Keratinocyte (primary cell): ENCODE results near the gene DIPK1B. TPM values are rescaled to one million over a fixed set of nuclear protein-coding genes. Genes with fewer than 3 reads are reported as not detected.

Experiments
- DNase-seq: peaks from one replicate; pipeline ENCODE4 v3.0.0-alpha.2; 2011; ENCODE audit warnings: low read depth, missing footprints, low spot score
- FAIRE-seq: peaks from 2 replicates; lab custom pipeline; 2011; peaks lifted over from hg19 to GRCh38; lab: Jason Lieb, UNC
- H2AFZ ChIP-seq: 2 replicates; pipeline ENCODE4 v1.6.0; 2012; ENCODE audit warnings: low read length, control low read depth, inconsistent platforms; ENCODE audit not compliant: control insufficient read depth
- H3K27ac ChIP-seq: 2 replicates; pipeline ENCODE4 v1.5.1; 2011; ENCODE audit warnings: low read length; ENCODE audit not compliant: control insufficient read depth, insufficient read depth
- H3K27me3 ChIP-seq: 3 replicates; pipeline ENCODE4 v1.6.0; 2011; ENCODE audit warnings: low read length; ENCODE audit not compliant: control insufficient read depth, insufficient read depth; ENCODE audit errors: extremely low read depth
- H3K36me3 ChIP-seq, 2 experiments: 2 replicates in 1 of 2; 3 replicates in 1 of 2; pipeline ENCODE4 v1.5.1; 2011; ENCODE audit warnings: low read length in 2 of 2, mild to moderate bottlenecking in 1 of 2; ENCODE audit not compliant: control insufficient read depth in 2 of 2, insufficient read depth in 2 of 2; ENCODE audit errors: extremely low read depth in 1 of 2
- H3K4me1 ChIP-seq: 3 replicates; pipeline ENCODE4 v1.5.1; 2011; ENCODE audit warnings: low read length; ENCODE audit not compliant: control insufficient read depth, insufficient read depth; ENCODE audit errors: extremely low read depth
- H3K4me2 ChIP-seq: 3 replicates; pipeline ENCODE4 v1.6.0; 2011; ENCODE audit warnings: low read depth, low read length; ENCODE audit not compliant: control insufficient read depth, insufficient read depth; ENCODE audit errors: extremely low read depth
- H3K4me3 ChIP-seq, 3 experiments: fragments of 200-600 bp in 1 of 3; sonication (generic) in 1 of 3; 2 replicates in 2 of 3; 3 replicates in 1 of 3; pipeline ENCODE4 v1.5.1; 2011 to 2016; ENCODE audit warnings: low read length in 3 of 3, mild to moderate bottlenecking in 3 of 3, control low read depth in 2 of 3, inconsistent platforms in 1 of 3, low read depth in 1 of 3, mixed read lengths in 1 of 3, mixed run types in 1 of 3, moderate library complexity in 1 of 3; ENCODE audit not compliant: control insufficient read depth in 2 of 3, insufficient read depth in 2 of 3; ENCODE audit errors: extremely low read depth in 1 of 3
- H3K79me2 ChIP-seq: 2 replicates; pipeline ENCODE4 v1.6.0; 2012; ENCODE audit warnings: low read length; ENCODE audit not compliant: control insufficient read depth, insufficient read depth
- H3K9ac ChIP-seq: 3 replicates; pipeline ENCODE4 v1.6.0; 2011; ENCODE audit warnings: low read length; ENCODE audit not compliant: control insufficient read depth, insufficient read depth; ENCODE audit errors: extremely low read depth
- H3K9me1 ChIP-seq: 3 replicates; pipeline ENCODE4 v1.6.0; 2011; ENCODE audit warnings: low read length; ENCODE audit not compliant: control insufficient read depth, insufficient read depth; ENCODE audit errors: extremely low read depth
- H3K9me3 ChIP-seq: 2 replicates; pipeline ENCODE4 v1.5.1; 2012; ENCODE audit warnings: low read depth, low read length; ENCODE audit not compliant: control insufficient read depth
- H4K20me1 ChIP-seq: 3 replicates; pipeline ENCODE4 v1.6.0; 2011; ENCODE audit warnings: low read length; ENCODE audit not compliant: control insufficient read depth, insufficient read depth; ENCODE audit errors: extremely low read depth
- EZH2 ChIP-seq: IDR thresholded peaks from one replicate; pipeline ENCODE4 v1.6.1; 2012; ENCODE audit warnings: inconsistent platforms, mild to moderate bottlenecking, low read length, moderate library complexity
- dilution Hi-C: fragments of 300-500 bp; cut with MboI; formaldehyde crosslinking; loops from one replicate; pipeline ENCODE4 v1.7.0; 2020; ENCODE audit warnings: low sequenced_read_pairs; ENCODE audit not compliant: extremely low pct_ligation_motif_present
- polyA plus RNA-seq, 5 experiments: library from polyadenylated mRNA; depleted of rRNA in 3 of 5; stranded (reverse) in 3 of 5; stranded (forward) in 1 of 5; unstranded in 1 of 5; fragments of >200 nt; gene quantifications; 1 replicate in 1 of 5; 2 replicates in 3 of 5; 3 replicates in 1 of 5; pipeline versions ENCODE4 v1.2.1 to v1.2.3, GENCODE V29; 2011 to 2012; ENCODE audit warnings: missing spikeins in 2 of 5, low read depth in 1 of 5, low replicate concordance in 1 of 5
- TF ChIP-seq, protein P1 (sequence below), 3 experiments: IDR thresholded peaks in 1 of 3; conservative IDR thresholded peaks in 1 of 3; optimal IDR thresholded peaks in 1 of 3; 2 replicates in 2 of 3; 3 replicates in 1 of 3; pipeline versions ENCODE3 to v1.5.1; 2011; ENCODE audit warnings: low read length in 3 of 3, mild to moderate bottlenecking in 3 of 3, moderate library complexity in 2 of 3, control low read depth in 1 of 3, inconsistent platforms in 1 of 3; ENCODE audit not compliant: insufficient read depth in 2 of 3; ENCODE audit errors: extremely low read depth in 1 of 3

DIPK1B gene
- polyA plus RNA-seq, 1 donor (not counting 4 experiments of a cell fraction or from before 2014, with no cell fraction given), result not detected

DNA sequence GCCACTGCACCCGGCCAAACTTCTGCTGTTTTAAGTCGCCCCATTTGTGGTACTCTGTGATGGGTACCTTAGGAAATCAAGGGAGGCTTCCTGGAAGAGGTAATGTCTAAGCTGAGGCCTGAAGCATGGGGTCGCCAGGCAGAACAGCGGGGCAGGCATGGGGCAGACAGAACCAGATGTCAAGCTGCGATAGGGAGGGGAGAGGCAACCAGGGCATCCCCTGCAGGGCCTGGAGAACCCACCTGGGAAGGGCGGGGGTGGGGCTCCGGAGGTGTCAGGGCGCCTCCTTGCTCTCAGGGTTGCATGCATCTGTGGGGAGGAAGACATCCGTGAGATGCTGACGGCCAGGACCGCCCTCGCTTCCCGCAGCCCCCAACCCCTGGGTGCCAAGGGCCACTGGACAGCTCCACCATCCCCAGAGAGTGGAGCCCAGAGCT lies 49.2 kb downstream of the DIPK1B start:
- H3K36me3 ChIP-seq, result no peaks in the 10 kb centered on the region
- H3K9me1 ChIP-seq, result no peaks in the 10 kb centered on the region
- no peaks in the 10 kb centered on the region for H4K20me1 ChIP-seq
- no peaks in the 10 kb centered on the region for H3K9me3 ChIP-seq
- FAIRE-seq (no peak), DNase-seq (no peak)
- dilution Hi-C loops, result no loop called here
- H3K4me1 ChIP-seq, result no peaks in the 10 kb centered on the region
- H3K4me3 ChIP-seq, result no peak overlapping the region
- peaks cover 22% of the 10 kb centered on the region for H3K27me3 ChIP-seq
- H2AFZ ChIP-seq, result no peak overlapping the region
- TF ChIP-seq, protein P1, sequence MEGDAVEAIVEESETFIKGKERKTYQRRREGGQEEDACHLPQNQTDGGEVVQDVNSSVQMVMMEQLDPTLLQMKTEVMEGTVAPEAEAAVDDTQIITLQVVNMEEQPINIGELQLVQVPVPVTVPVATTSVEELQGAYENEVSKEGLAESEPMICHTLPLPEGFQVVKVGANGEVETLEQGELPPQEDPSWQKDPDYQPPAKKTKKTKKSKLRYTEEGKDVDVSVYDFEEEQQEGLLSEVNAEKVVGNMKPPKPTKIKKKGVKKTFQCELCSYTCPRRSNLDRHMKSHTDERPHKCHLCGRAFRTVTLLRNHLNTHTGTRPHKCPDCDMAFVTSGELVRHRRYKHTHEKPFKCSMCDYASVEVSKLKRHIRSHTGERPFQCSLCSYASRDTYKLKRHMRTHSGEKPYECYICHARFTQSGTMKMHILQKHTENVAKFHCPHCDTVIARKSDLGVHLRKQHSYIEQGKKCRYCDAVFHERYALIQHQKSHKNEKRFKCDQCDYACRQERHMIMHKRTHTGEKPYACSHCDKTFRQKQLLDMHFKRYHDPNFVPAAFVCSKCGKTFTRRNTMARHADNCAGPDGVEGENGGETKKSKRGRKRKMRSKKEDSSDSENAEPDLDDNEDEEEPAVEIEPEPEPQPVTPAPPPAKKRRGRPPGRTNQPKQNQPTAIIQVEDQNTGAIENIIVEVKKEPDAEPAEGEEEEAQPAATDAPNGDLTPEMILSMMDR (optimal IDR thresholded peaks at IDR 0.05 in 1 of 3, IDR thresholded peaks at IDR 0.05 in 1 of 3, conservative IDR thresholded peaks at IDR 0.05 in 1 of 3; ENCODE audit: extremely low read depth in 1 of 3, insufficient read depth in 2 of 3, low read length in 3 of 3), result no peak
- no peak overlapping the region for H3K27ac ChIP-seq
- no peak overlapping the region for H3K9ac ChIP-seq
- H3K79me2 ChIP-seq, result no peaks in the 10 kb centered on the region
- H3K4me2 ChIP-seq, result no peak overlapping the region

DNA sequence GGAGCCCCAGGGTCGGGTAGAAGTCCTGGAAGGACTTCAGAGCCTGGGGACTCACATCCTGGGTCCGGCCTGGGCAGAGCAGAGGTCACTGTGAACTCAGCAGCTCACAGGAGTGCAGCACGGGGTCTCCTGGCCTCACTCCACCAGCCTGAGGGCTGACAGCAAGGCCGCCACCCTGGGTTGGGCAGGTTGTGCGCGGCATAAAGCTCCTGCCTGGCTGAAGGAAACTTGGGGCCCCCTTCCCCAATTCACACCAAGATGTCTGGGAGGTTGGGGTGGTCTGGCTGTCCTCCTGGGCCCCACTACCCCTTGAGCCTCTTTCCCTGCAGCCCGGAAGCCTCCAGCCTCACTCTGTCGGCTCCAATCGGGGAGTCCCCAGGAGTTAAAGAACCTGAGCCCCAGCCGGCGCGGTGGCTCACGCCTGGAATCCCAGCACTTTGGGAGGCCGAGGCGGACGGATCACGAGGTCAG lies 49.9 kb downstream of the DIPK1B start:
- Histone ChIP-seq H3K36me3 (no peaks in the 10 kb centered on the region), H3K27ac (no peak overlapping the region), H3K4me2 (no peak overlapping the region), H4K20me1 (no peaks in the 10 kb centered on the region), H2AFZ (no peak overlapping the region), H3K9me1 (no peaks in the 10 kb centered on the region), H3K4me3 (no peak overlapping the region), H3K9me3 (no peaks in the 10 kb centered on the region), H3K79me2 (no peaks in the 10 kb centered on the region), H3K9ac (no peak overlapping the region), H3K27me3 (peaks cover 18% of the 10 kb centered on the region), H3K4me1 (no peaks in the 10 kb centered on the region)
- TF ChIP-seq, protein P1 (optimal IDR thresholded peaks at IDR 0.05 in 1 of 3, IDR thresholded peaks at IDR 0.05 in 1 of 3, conservative IDR thresholded peaks at IDR 0.05 in 1 of 3; ENCODE audit: extremely low read depth in 1 of 3, insufficient read depth in 2 of 3, low read length in 3 of 3), result no peak
- TF ChIP-seq EZH2, result no peak
- dilution Hi-C loops, result no loop called here
- DNase-seq, result no peak
- FAIRE-seq, result no peak
